COLO668 (cell line): Measurements from ENCODE around the gene SESN1.

Experiments
- DNase-seq: peaks from one replicate; lab custom pipeline; 2025; ENCODE audit not compliant: unreplicated experiment; lab: John Stamatoyannopoulos, UW

SESN1 gene

GRCh38 chr6:108966251-108966650, 128.4 kb downstream of the SESN1 start:
- no peak for DNase-seq

- DNase-seq, result no peak
Measured at GRCh38 chr6:108961985-108962384, 132.7 kb downstream of the SESN1 start.

- no peak for DNase-seq
Measured at GRCh38 chr6:108961077-108961476, 133.6 kb downstream of the SESN1 start.

GRCh38 chr6:108960601-108961000, 134.0 kb downstream of the SESN1 start:
- DNase-seq, result no peak

- no peak for DNase-seq
Measured at GRCh38 chr6:108959972-108960582, 134.6 kb downstream of the SESN1 start.

- DNase-seq, result no peak
Measured at GRCh38 chr6:108958900-108959770, 135.5 kb downstream of the SESN1 start.

GRCh38 chr6:108957221-108957620, 137.4 kb downstream of the SESN1 start:
- no peak for DNase-seq

GRCh38 chr6:108955329-108955949, 139.2 kb downstream of the SESN1 start:
- no peak for DNase-seq

GRCh38 chr6:108953681-108954080, 141.0 kb downstream of the SESN1 start:
- DNase-seq, result no peak

- DNase-seq, result no peak
Measured at GRCh38 chr6:108952776-108953486, 141.7 kb downstream of the SESN1 start.

GRCh38 chr6:108951351-108951953, 143.2 kb downstream of the SESN1 start:
- DNase-seq, result no peak

- peak; percentile 43 for DNase-seq
Measured at GRCh38 chr6:108948181-108948661, 146.4 kb downstream of the SESN1 start.

GRCh38 chr6:108947114-108947854, 147.4 kb downstream of the SESN1 start:
- peak; percentile 35 for DNase-seq

GRCh38 chr6:108946695-108947094, 148.0 kb downstream of the SESN1 start:
- no peak for DNase-seq

GRCh38 chr6:108945681-108946159, 148.9 kb downstream of the SESN1 start:
- no peak for DNase-seq

- DNase-seq, result no peak
Measured at GRCh38 chr6:108944707-108945680, 149.7 kb downstream of the SESN1 start.

GRCh38 chr6:108944071-108944470, 150.6 kb downstream of the SESN1 start:
- DNase-seq, result no peak

GRCh38 chr6:108942556-108943492, 151.8 kb downstream of the SESN1 start:
- DNase-seq, result no peak
